ENCODE data around the gene CDC45.

- TF ChIP-seq CTCF (IDR thresholded peaks at IDR 0.05) (no peak), ZFX (IDR thresholded peaks at IDR 0.05; ENCODE audit: borderline replicate concordance) (no peak)
Observed at GRCh38 chr22:19490628-19491230, 11.0 kb downstream of the CDC45 start.

Data from 22Rv1 (cell line).